GM23338 (cell line): ENCODE measurements around the gene TRNAU1AP. TPM values are rescaled to one million over a fixed set of nuclear protein-coding genes. Genes with fewer than 3 reads are reported as not detected.
"Not testable (repeated sequence)": the region's sequence is repeated elsewhere in the genome, so short reads cannot be mapped to it uniquely, and the experiment has no call there.

Experiments used
- ATAC-seq: fragments of 200-7000 bp; cut with Tn5 transposase; 3 replicates; pipeline ENCODE4 v1.9.1; 2020
- DNase-seq: peaks from one replicate; pipeline ENCODE4 v3.0.0-alpha.2; 2015; ENCODE audit warnings: low spot score
- H2AFZ ChIP-seq: fragments of 200-600 bp; sonication (generic); 2 replicates; pipeline ENCODE4 v1.8.0; 2016; ENCODE audit warnings: antibody characterized with exemption, mild to moderate bottlenecking, moderate library complexity
- H3F3A ChIP-seq: fragments of 200-600 bp; sonication (generic); replicated peaks from 2 replicates; pipeline ENCODE4 v1.8.0; 2017; ENCODE audit warnings: antibody characterized with exemption, mixed run types, low read depth
- H3K27ac ChIP-seq: fragments of 200-600 bp; sonication (generic); 2 replicates; pipeline ENCODE4 v1.6.1; 2016; ENCODE audit warnings: low read depth
- H3K27me3 ChIP-seq: fragments of 200-600 bp; sonication (generic); 2 replicates; pipeline ENCODE4 v1.8.0; 2016; ENCODE audit warnings: mild to moderate bottlenecking, mixed run types, moderate library complexity; ENCODE audit not compliant: insufficient read depth
- H3K36me3 ChIP-seq: fragments of 200-600 bp; sonication (generic); 2 replicates; pipeline ENCODE4 v1.8.0; 2016; ENCODE audit warnings: mild to moderate bottlenecking; ENCODE audit not compliant: insufficient read depth
- H3K4me1 ChIP-seq: fragments of 200-600 bp; sonication (generic); 2 replicates; pipeline ENCODE4 v1.8.0; 2016; ENCODE audit warnings: mild to moderate bottlenecking, moderate library complexity; ENCODE audit not compliant: insufficient read depth
- H3K4me2 ChIP-seq: fragments of 200-600 bp; sonication (generic); 2 replicates; pipeline ENCODE4 v1.7.1; 2017; ENCODE audit warnings: mixed run types
- H3K4me3 ChIP-seq: fragments of 200-600 bp; sonication (generic); 2 replicates; pipeline ENCODE4 v1.6.1; 2016; ENCODE audit warnings: mixed run types
- H3K79me2 ChIP-seq: fragments of 200-600 bp; sonication (generic); replicated peaks from 2 replicates; pipeline ENCODE4 v1.8.0; 2017; ENCODE audit warnings: mild to moderate bottlenecking; ENCODE audit not compliant: insufficient read depth
- H3K9me2 ChIP-seq: fragments of 200-600 bp; sonication (generic); 2 replicates; pipeline ENCODE4 v1.8.0; 2017; ENCODE audit not compliant: insufficient read depth
- H4K20me1 ChIP-seq: fragments of 200-600 bp; sonication (generic); replicated peaks from 2 replicates; pipeline ENCODE4 v1.8.0; 2017; ENCODE audit warnings: mild to moderate bottlenecking; ENCODE audit not compliant: insufficient read depth
- H3K27ac Mint-ChIP-seq: 2 replicates; pipeline ENCODE4 v1.8.0; 2020; ENCODE audit warnings: inconsistent platforms, mild to moderate bottlenecking, moderate library complexity, mixed read lengths
- H3K27me3 Mint-ChIP-seq: 3 replicates; pipeline ENCODE4 v1.8.0; 2022; ENCODE audit warnings: low read depth, mild to moderate bottlenecking, moderate library complexity, mixed read lengths, inconsistent platforms; ENCODE audit not compliant: insufficient read depth, poor library complexity
- H3K36me3 Mint-ChIP-seq: 3 replicates; pipeline ENCODE4 v1.8.0; 2021; ENCODE audit warnings: low read depth, mild to moderate bottlenecking, inconsistent platforms, moderate library complexity, mixed read lengths
- H3K4me1 Mint-ChIP-seq: 3 replicates; pipeline ENCODE4 v1.8.0; 2020; ENCODE audit warnings: mild to moderate bottlenecking, inconsistent platforms, mixed read lengths
- H3K4me3 Mint-ChIP-seq: 3 replicates; pipeline ENCODE4 v1.8.0; 2021; ENCODE audit warnings: moderate library complexity, mild to moderate bottlenecking, inconsistent platforms, mixed read lengths
- H3K9me3 Mint-ChIP-seq: 3 replicates; pipeline ENCODE4 v1.8.0; 2020; ENCODE audit warnings: moderate library complexity, mild to moderate bottlenecking, inconsistent platforms, mixed read lengths
- EZH2 ChIP-seq: fragments of 200-600 bp; sonication (generic); IDR thresholded peaks from one replicate; pipeline ENCODE4 v1.8.0; 2017; ENCODE audit warnings: antibody characterized with exemption, mild to moderate bottlenecking, low read depth; ENCODE audit not compliant: unreplicated experiment
- EZH2phosphoT487 ChIP-seq: fragments of 200-600 bp; sonication (generic); IDR thresholded peaks from one replicate; pipeline ENCODE4 v1.8.1; 2018; ENCODE audit warnings: antibody characterized with exemption; ENCODE audit not compliant: unreplicated experiment
- JUNB ChIP-seq: IDR thresholded peaks from one replicate; pipeline ENCODE4 v1.6.1; 2016; ENCODE audit warnings: antibody characterized with exemption; ENCODE audit not compliant: unreplicated experiment
- STAT1 ChIP-seq: IDR thresholded peaks from one replicate; pipeline ENCODE4 v1.6.1; 2016; ENCODE audit warnings: antibody characterized with exemption; ENCODE audit not compliant: unreplicated experiment
- polyA plus RNA-seq: library from polyadenylated mRNA; unstranded; fragments of >200 nt; fragmentation: Nextera tagmentation; extraction: Ambion mirVana; gene quantifications from 2 replicates; pipeline ENCODE4 v1.2.1, GENCODE V29; 2016
- total RNA-seq: library from RNA; depleted of rRNA; stranded (reverse); fragments of >200 nt; shearing (Covaris generic); gene quantifications from 2 replicates; pipeline ENCODE4 v1.2.3, GENCODE V29; 2014
- TF ChIP-seq, protein P1 (sequence below): IDR thresholded peaks from one replicate; pipeline ENCODE4 v1.6.1; 2018; ENCODE audit warnings: antibody characterized with exemption; ENCODE audit not compliant: unreplicated experiment
- TF ChIP-seq, protein P2 (sequence below), 2 experiments: fragments of 200-600 bp in 1 of 2; sonication (generic) in 1 of 2; conservative IDR thresholded peaks; 2 replicates each; pipeline versions ENCODE4 v1.5.1 to v1.6.1; 2016 to 2017; ENCODE audit warnings: antibody characterized with exemption in 2 of 2, low read depth in 2 of 2, mild to moderate bottlenecking in 2 of 2, moderate library complexity in 1 of 2
- TF ChIP-seq, protein P3 (sequence below): IDR thresholded peaks from 2 replicates; pipeline ENCODE4 v1.6.1; 2016; ENCODE audit warnings: antibody characterized with exemption

The TRNAU1AP gene
- total and polyA plus RNA-seq, 2 experiments from 2014 or later: 20.3 to 42.1 TPM

DNA sequence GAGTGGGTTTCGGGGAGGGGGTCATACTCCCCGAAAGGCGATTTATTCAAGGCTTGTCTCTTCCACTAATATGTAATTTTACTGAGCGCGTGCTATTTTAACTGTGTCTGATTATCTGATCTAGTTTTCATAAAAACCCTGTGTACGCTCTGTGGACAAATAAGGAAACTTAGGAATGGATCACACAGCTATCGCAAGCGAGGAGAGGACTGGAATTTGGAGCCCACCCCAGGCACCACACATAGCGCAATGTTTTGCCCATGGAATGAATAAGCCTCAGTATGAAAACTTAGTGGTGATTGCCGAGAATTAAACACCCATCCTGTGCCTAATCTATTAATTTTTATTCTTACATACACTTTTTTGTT is 29.3 kb downstream of the TRNAU1AP start (continued):
- TF ChIP-seq, protein P1, sequence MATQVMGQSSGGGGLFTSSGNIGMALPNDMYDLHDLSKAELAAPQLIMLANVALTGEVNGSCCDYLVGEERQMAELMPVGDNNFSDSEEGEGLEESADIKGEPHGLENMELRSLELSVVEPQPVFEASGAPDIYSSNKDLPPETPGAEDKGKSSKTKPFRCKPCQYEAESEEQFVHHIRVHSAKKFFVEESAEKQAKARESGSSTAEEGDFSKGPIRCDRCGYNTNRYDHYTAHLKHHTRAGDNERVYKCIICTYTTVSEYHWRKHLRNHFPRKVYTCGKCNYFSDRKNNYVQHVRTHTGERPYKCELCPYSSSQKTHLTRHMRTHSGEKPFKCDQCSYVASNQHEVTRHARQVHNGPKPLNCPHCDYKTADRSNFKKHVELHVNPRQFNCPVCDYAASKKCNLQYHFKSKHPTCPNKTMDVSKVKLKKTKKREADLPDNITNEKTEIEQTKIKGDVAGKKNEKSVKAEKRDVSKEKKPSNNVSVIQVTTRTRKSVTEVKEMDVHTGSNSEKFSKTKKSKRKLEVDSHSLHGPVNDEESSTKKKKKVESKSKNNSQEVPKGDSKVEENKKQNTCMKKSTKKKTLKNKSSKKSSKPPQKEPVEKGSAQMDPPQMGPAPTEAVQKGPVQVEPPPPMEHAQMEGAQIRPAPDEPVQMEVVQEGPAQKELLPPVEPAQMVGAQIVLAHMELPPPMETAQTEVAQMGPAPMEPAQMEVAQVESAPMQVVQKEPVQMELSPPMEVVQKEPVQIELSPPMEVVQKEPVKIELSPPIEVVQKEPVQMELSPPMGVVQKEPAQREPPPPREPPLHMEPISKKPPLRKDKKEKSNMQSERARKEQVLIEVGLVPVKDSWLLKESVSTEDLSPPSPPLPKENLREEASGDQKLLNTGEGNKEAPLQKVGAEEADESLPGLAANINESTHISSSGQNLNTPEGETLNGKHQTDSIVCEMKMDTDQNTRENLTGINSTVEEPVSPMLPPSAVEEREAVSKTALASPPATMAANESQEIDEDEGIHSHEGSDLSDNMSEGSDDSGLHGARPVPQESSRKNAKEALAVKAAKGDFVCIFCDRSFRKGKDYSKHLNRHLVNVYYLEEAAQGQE: no peak
- TF ChIP-seq, protein P2, sequence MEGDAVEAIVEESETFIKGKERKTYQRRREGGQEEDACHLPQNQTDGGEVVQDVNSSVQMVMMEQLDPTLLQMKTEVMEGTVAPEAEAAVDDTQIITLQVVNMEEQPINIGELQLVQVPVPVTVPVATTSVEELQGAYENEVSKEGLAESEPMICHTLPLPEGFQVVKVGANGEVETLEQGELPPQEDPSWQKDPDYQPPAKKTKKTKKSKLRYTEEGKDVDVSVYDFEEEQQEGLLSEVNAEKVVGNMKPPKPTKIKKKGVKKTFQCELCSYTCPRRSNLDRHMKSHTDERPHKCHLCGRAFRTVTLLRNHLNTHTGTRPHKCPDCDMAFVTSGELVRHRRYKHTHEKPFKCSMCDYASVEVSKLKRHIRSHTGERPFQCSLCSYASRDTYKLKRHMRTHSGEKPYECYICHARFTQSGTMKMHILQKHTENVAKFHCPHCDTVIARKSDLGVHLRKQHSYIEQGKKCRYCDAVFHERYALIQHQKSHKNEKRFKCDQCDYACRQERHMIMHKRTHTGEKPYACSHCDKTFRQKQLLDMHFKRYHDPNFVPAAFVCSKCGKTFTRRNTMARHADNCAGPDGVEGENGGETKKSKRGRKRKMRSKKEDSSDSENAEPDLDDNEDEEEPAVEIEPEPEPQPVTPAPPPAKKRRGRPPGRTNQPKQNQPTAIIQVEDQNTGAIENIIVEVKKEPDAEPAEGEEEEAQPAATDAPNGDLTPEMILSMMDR (conservative IDR thresholded peaks at IDR 0.05; ENCODE audit: low read depth in 2 of 2): no peak
- TF ChIP-seq EZH2phosphoT487 (no peak), STAT1 (no peak), JUNB (no peak), EZH2 (no peak)
- TF ChIP-seq, protein P3, sequence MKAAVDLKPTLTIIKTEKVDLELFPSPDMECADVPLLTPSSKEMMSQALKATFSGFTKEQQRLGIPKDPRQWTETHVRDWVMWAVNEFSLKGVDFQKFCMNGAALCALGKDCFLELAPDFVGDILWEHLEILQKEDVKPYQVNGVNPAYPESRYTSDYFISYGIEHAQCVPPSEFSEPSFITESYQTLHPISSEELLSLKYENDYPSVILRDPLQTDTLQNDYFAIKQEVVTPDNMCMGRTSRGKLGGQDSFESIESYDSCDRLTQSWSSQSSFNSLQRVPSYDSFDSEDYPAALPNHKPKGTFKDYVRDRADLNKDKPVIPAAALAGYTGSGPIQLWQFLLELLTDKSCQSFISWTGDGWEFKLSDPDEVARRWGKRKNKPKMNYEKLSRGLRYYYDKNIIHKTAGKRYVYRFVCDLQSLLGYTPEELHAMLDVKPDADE: no peak

DNA sequence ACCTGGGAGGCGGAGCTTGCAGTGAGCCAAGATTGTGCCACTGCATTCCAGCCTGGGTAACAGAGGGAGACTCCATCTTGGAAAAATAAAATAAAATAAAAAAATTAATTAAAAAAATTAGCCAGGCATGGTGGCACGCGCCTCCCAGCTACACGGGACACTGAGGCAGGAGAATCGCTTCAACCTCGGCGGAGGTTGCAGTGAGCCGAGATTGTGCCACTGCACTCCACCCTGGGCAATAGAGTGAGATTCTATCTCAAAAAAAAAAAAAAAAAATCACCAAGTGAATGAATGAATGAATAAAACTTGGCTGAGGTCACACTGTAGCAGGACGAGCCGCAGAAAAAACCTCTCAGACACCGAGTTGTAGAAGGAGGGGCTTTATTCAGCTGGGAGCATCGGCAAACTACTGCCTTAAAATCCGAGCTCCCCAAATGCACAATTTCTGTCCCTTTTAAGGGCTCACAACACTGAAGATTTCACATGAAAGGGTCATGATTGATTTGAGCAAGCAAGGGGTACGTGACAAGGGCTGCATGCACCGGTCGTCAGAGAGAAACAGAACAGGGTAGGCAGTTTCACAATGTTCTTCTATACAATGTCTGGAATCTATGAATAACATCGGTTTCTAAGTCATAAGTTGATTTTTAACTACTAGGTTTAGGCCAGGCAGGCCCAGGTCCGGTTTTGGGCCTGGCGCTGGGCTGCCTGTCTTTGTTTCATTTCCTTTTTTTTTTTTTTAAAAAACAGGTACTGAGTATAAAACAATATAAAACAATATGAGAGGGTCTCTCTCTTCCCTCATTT is 33.9 kb downstream of the TRNAU1AP start:
- not testable (repeated sequence) for DNase-seq, H4K20me1 ChIP-seq, H3K4me1 ChIP-seq, H3K9me3 Mint-ChIP-seq, H3F3A ChIP-seq, H3K4me3 ChIP-seq, H3K9me2 ChIP-seq, ATAC-seq, H3K4me2 ChIP-seq, H3K4me3 Mint-ChIP-seq, H3K27me3 ChIP-seq, H3K79me2 ChIP-seq, H3K27ac Mint-ChIP-seq, H3K36me3 Mint-ChIP-seq, H3K36me3 ChIP-seq, H2AFZ ChIP-seq, H3K27ac ChIP-seq
- Mint-ChIP-seq H3K4me1 (peaks cover 11% of the 10 kb centered on the region), H3K27me3 (peaks cover 12% of the 10 kb centered on the region)
